ENCODE results near the gene CEP112.

Gene CEP112

GRCh38 chr17:65711671-65712276, 480.2 kb downstream of the CEP112 start:
- Histone ChIP-seq H3K9me2 (replicated peaks; ENCODE audit: insufficient read depth, low read length) (no peaks in the 10 kb centered on the region), H3K9me3 (replicated peaks; ENCODE audit: insufficient read depth, low read length) (no peaks in the 10 kb centered on the region), H2AFZ (ENCODE audit: low read length) (0 out of 2 replicates have a peak overlapping the region, but pooled peaks have one; percentile 32), H3K27me3 (replicated peaks; ENCODE audit: insufficient read depth, low read length) (no peaks in the 10 kb centered on the region), H3K36me3 (replicated peaks; ENCODE audit: insufficient read depth, low read length) (no peaks in the 10 kb centered on the region), H3K4me2 (ENCODE audit: low read depth, low read length) (peak overlapping the region; percentile 30; the same call in 1 of the 2 replicates), H3K27ac (ENCODE audit: low read length) (no peak overlapping the region), H3K79me2 (ENCODE audit: low read length) (no peaks in the 10 kb centered on the region), H3K4me3 (ENCODE audit: low read length) (peak overlapping the region; percentile 37), H3F3A (ENCODE audit: insufficient read depth, low read length) (no peaks in the 10 kb centered on the region), H3K9ac (ENCODE audit: low read length) (no peak overlapping the region), H3K4me1 (ENCODE audit: low read length) (peaks cover 11% of the 10 kb centered on the region), H4K20me1 (ENCODE audit: insufficient read depth, low read length) (no peaks in the 10 kb centered on the region)
- TF ChIP-seq, protein P1, sequence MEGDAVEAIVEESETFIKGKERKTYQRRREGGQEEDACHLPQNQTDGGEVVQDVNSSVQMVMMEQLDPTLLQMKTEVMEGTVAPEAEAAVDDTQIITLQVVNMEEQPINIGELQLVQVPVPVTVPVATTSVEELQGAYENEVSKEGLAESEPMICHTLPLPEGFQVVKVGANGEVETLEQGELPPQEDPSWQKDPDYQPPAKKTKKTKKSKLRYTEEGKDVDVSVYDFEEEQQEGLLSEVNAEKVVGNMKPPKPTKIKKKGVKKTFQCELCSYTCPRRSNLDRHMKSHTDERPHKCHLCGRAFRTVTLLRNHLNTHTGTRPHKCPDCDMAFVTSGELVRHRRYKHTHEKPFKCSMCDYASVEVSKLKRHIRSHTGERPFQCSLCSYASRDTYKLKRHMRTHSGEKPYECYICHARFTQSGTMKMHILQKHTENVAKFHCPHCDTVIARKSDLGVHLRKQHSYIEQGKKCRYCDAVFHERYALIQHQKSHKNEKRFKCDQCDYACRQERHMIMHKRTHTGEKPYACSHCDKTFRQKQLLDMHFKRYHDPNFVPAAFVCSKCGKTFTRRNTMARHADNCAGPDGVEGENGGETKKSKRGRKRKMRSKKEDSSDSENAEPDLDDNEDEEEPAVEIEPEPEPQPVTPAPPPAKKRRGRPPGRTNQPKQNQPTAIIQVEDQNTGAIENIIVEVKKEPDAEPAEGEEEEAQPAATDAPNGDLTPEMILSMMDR (IDR thresholded peaks at IDR 0.05; ENCODE audit: low read length): no peak
- TF ChIP-seq EZH2 (optimal IDR thresholded peaks at IDR 0.05; ENCODE audit: low read depth, low read length): no peak
- TF ChIP-seq EZH2phosphoT487 (IDR thresholded peaks at IDR 0.05; ENCODE audit: low read length): no peak
- DNase-seq: peak; percentile 32

DNA sequence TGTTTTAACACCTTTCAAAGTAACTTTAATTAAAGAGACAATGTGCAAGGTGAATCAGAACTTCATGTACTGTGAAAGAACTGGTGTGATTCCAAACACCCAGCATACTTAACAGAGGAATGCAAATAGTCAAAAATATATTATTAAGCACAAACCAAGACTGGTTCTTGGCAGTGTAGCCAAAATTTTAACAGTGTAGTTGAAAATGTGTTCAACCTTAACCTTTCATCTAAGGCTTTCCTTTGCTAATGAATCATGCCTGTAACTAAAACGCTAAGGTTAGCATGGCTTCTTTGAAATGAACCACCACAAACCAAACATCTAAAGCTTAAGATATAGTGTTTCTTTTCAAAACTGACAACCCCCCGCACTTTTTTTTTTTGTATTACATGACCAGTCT, 484.2 kb downstream of the CEP112 start:
- Histone ChIP-seq H3F3A (ENCODE audit: insufficient read depth, low read length) (no peaks in the 10 kb centered on the region), H3K9me2 (replicated peaks; ENCODE audit: insufficient read depth, low read length) (no peaks in the 10 kb centered on the region), H4K20me1 (ENCODE audit: insufficient read depth, low read length) (no peaks in the 10 kb centered on the region), H3K9ac (ENCODE audit: low read length) (no peak overlapping the region), H3K27ac (ENCODE audit: low read length) (no peak overlapping the region), H3K36me3 (replicated peaks; ENCODE audit: insufficient read depth, low read length) (no peaks in the 10 kb centered on the region), H3K4me3 (ENCODE audit: low read length) (no peak overlapping the region), H3K27me3 (replicated peaks; ENCODE audit: insufficient read depth, low read length) (no peaks in the 10 kb centered on the region), H3K4me1 (ENCODE audit: low read length) (peaks cover 11% of the 10 kb centered on the region), H2AFZ (ENCODE audit: low read length) (no peak overlapping the region), H3K79me2 (ENCODE audit: low read length) (no peaks in the 10 kb centered on the region), H3K9me3 (replicated peaks; ENCODE audit: insufficient read depth, low read length) (no peaks in the 10 kb centered on the region), H3K4me2 (ENCODE audit: low read depth, low read length) (no peak overlapping the region)
- no peak for DNase-seq
- TF ChIP-seq EZH2phosphoT487 (IDR thresholded peaks at IDR 0.05; ENCODE audit: low read length): no peak
- TF ChIP-seq, protein P1 (IDR thresholded peaks at IDR 0.05; ENCODE audit: low read length): no peak
- TF ChIP-seq EZH2 (optimal IDR thresholded peaks at IDR 0.05; ENCODE audit: low read depth, low read length): no peak

GRCh38 chr17:65704731-65705130, 487.2 kb downstream of the CEP112 start:
- Histone ChIP-seq H3K4me2 (ENCODE audit: low read depth, low read length) (no peak overlapping the region), H3K9me3 (replicated peaks; ENCODE audit: insufficient read depth, low read length) (no peaks in the 10 kb centered on the region), H3K4me3 (ENCODE audit: low read length) (no peak overlapping the region), H3K36me3 (replicated peaks; ENCODE audit: insufficient read depth, low read length) (no peaks in the 10 kb centered on the region), H4K20me1 (ENCODE audit: insufficient read depth, low read length) (no peaks in the 10 kb centered on the region), H2AFZ (ENCODE audit: low read length) (no peak overlapping the region), H3K4me1 (ENCODE audit: low read length) (no peaks in the 10 kb centered on the region), H3F3A (ENCODE audit: insufficient read depth, low read length) (no peaks in the 10 kb centered on the region), H3K9me2 (replicated peaks; ENCODE audit: insufficient read depth, low read length) (no peaks in the 10 kb centered on the region), H3K27me3 (replicated peaks; ENCODE audit: insufficient read depth, low read length) (no peaks in the 10 kb centered on the region), H3K9ac (ENCODE audit: low read length) (no peak overlapping the region), H3K79me2 (ENCODE audit: low read length) (no peaks in the 10 kb centered on the region), H3K27ac (ENCODE audit: low read length) (no peak overlapping the region)
- DNase-seq: no peak
- TF ChIP-seq EZH2phosphoT487 (IDR thresholded peaks at IDR 0.05; ENCODE audit: low read length) (no peak), EZH2 (optimal IDR thresholded peaks at IDR 0.05; ENCODE audit: low read depth, low read length) (no peak)
- TF ChIP-seq, protein P1 (IDR thresholded peaks at IDR 0.05; ENCODE audit: low read length): no peak

All from MM.1S (cell line).